RPMI8226 (cell line): Measurements from ENCODE around the gene XRCC2.
"Not testable (repeated sequence)": the region's sequence is repeated elsewhere in the genome, so short reads cannot be mapped to it uniquely, and the experiment has no call there.

ENCODE experiments used
- DNase-seq: peaks from one replicate; pipeline ENCODE4 v3.0.0-alpha.2; 2015

Gene XRCC2

DNA sequence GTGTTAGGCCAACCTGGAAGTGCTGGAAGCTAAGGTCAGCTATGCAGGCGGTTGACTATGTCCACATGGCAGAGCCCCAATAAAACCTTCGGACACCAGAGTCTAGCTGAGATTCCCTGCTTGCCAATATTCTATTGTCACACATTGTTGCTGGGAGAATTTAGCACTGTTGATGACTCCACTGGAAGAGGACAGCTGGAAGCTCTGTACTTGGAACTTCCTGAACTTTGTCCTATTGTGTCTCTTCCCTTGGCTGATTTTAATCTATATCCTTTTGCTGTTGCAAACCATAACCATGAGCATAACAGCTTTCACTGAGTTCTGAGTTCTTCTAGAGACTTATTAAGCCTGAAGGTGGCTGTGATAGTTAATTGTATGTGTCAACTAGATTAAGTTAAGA, 12.0 kb downstream of the XRCC2 start:
- no peak for DNase-seq

- DNase-seq, result no peak
These were observed 12.7 kb downstream of the XRCC2 start for GRCh38 chr7:152663148-152663740.

DNA sequence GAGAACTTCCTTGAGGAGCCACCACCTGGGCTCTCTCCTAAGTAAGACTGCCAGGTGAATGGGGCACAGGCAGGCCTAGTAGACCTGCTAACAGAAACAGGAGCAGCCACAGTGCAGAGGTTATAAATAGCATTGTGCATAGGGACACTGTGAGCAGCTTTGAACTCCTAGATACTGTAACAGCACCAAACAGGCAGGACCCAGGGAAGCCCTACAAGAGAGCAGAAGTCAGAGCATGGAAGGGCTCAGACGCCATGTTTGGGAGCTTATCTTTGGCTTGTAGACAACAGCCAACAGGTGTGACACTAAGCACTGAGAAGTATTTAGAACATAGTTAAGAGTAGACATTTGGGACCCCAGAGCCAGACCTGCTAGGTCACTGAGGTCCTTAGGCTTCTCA, 14.5 kb downstream of the XRCC2 start:
- DNase-seq, result no peak

DNA sequence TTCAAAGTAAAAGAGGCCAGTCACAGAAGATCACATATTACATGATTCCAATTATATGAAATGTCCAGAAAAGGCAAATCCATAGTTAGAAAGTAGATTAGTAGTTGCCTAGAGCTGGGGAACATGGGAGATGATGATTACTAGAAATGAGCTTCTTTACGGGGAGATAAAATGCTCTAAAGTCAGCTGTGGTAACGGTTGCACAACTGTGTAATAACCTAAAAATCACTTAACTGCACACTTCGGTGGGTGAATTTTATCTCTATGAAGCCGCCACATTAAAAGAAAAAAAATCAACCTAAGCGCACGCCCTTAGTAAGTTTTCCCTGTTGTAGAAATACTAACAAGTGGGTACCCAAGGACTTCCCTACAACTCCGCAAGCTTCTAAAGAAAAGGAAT, 15.9 kb downstream of the XRCC2 start:
- no peak for DNase-seq

- no peak for DNase-seq
These were observed 21.0 kb downstream of the XRCC2 start for GRCh38 chr7:152654971-152655370.

- no peak for DNase-seq
These were observed 26.7 kb downstream of the XRCC2 start for GRCh38 chr7:152649220-152649619.

GRCh38 chr7:152647009-152647408, 28.9 kb downstream of the XRCC2 start:
- no peak for DNase-seq

DNA sequence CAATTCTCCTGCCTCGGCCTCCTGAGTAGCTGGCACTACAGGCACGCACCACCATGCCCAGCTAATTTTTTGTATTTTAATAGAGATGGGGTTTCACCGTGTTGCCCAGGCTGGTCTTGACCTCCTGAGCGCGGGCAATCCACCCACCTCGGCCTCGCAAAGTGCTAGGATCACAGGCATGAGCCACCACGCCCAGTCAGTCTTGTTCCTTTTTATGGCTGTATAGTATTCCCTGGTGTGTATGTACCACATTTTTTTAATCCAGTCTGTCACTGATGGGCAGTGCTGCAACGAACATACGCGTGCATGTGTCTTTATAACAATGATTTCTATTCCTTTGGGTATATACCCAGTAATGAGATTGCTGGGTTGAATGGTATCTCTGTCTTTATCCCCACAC, 29.4 kb downstream of the XRCC2 start:
- not testable (repeated sequence) for DNase-seq

DNA sequence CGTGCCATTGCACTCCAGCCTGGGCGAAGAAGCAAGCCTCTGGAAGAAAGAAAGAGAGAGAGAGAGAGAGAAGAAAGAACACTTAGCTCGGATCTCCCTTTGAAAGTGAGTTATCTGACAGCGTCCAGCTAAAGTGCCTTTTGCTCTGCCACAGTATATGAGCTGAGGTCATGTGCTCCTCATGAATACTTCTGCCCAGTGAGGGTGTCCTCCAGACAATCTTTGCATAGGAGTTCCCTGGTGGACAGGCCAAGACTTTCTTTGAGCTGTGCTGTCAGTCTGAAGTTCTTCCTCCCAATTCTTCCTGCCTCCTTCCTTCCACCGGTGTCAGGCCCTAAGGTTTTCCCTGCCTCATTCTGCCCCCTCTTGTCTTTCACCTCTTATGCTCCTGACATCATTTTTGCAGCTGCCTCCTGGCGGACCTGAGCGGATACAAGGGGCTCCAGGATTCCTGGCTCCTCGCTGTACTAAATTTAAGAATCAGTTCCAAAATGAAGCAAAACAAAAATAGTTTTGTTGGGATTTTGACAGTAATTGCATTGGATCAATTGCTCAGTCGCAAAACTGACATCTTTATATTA, 31.9 kb downstream of the XRCC2 start:
- no peak for DNase-seq

GRCh38 chr7:152641384-152641783, 34.6 kb downstream of the XRCC2 start:
- no peak for DNase-seq

DNA sequence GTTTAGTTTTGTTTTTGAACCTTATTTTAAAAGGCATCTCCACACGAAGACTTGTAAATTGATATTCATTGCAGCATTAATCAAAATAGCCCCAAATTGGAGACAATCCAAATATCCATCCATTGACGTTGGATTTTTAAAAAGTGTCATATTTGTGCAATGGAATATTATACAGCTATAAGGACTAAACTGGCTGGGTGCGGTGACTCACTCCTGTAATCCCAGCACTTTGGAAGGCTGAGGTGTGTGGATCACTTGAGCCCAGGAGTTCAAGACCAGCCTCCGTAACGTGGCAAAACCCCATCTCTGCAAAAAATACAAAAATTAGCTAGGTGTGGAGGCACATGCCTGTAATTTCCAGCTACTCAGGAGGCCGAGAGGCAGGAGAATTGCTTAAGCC, 35.1 kb downstream of the XRCC2 start:
- no peak for DNase-seq

GRCh38 chr7:152637920-152638580, 37.9 kb downstream of the XRCC2 start:
- DNase-seq, result no peak

GRCh38 chr7:152637161-152637560, 38.8 kb downstream of the XRCC2 start:
- DNase-seq, result no peak

DNA sequence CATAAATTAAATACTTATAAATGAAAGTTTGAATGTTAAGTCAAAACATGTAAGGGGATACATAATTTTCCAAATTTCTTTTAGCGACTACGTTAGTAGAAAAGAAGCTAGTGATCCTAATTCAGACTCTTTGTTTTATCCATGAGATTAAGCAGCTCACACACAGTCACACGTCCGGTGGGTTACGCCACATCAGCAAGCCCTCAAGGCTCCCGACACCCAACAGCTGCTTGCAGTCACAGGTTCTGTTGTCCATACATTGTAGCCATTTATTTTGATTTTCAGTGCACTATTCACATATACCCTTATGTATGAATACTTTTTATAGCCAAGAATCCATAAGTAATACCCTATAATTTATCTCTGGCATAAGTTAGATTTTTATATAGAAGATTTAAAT, 39.5 kb downstream of the XRCC2 start:
- DNase-seq, result no peak

- no peak for DNase-seq
These were observed 42.4 kb downstream of the XRCC2 start for GRCh38 chr7:152633504-152633903.

DNA sequence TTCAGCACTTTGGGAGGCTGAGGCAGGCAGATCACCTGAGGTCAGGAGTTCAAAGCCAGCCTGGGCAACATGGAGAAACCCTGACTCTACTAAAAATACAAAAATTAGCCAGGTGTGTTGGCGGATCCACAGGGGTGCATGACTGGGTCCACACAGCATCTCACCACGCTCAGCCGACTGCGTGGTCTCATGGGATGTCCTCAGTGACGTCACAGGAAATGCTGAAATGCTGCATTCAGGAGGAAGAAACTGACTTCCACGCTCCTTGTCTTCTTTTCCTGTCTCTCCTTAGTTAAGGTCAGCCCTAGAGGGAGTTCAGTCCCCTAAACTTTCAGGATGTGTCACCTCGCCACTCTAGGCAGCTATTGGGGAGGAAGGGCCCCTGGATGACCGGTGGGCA, 42.9 kb downstream of the XRCC2 start:
- DNase-seq, result no peak

DNA sequence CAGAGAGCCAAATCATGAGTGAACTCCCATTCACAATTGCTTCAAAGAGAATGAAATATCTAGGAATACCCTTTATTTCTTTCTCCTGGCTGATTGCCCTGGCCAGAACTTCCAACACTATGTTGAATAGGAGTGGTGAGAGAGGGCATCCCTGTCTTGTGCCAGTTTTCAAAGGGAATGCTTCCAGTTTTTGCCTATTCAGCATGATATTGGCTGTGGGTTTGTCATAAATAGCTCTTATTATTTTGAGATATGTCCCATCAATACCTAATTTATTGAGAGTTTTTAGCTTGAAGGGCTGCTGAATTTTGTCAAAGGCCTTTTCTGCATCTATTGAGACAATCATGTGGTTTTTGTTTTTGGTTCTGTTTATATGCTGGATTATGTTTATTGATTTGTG, 47.2 kb downstream of the XRCC2 start:
- DNase-seq, result not testable (repeated sequence)

DNA sequence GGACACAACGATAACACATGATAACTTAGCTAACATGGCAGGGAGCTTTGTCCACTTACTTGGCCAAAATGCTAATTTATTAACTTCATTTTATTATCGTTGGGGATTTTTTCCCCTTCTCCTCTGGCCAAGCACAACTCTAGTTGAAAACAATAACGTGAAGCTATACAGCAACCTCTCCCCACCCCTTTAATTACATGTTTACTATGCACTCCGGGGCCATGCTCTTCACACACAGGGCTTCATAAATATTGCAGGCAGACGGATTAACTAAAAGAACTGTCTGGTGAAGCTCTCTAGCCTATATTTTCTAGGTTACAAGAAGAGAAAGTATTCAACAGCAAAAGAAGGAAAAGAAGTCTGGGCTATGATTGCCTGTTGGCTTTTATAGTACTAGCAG, 51.7 kb downstream of the XRCC2 start:
- DNase-seq, result no peak

- DNase-seq, result no peak
These were observed 54.5 kb downstream of the XRCC2 start for GRCh38 chr7:152621426-152621825.

GRCh38 chr7:152619027-152619739, 56.8 kb downstream of the XRCC2 start:
- no peak for DNase-seq

DNA sequence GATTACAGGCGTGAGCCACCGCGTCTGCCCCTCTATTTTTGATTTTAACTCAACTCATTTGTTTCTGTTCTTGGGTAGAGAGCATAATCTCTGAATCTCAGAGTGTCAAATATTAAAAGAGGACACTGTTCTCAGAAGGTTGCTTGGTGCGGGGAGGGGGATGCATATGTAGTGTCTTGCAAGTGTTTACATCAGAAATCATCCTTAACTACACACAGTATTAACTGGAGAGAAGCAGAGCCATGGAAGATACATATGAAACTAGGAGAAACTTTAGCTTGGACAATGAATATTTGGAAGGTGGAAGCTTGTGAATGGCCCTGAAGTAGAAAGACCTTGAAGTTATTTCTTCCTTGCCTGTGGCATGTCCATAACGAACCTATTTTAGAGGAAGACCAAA, 57.5 kb downstream of the XRCC2 start:
- DNase-seq, result no peak

DNA sequence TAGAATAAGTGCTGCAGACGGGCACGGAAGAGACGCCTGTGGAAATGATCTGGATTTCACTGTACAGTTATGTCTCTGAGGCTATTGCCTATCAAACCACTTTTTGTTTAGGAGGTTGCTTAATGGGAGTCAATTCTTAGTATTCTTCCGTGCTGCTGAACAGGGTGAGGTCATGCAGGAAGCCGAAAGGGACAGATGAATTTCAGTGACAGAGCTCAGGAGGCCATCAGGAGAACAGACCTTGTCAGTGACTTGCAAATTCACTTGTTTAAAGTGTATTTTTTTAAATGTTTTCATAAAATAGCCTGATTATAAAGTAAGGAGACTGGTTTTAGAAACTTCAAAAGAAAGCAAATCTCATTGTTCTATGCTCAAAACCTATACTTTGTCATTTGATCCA, 58.9 kb downstream of the XRCC2 start:
- DNase-seq, result no peak

- no peak for DNase-seq
These were observed 60.8 kb downstream of the XRCC2 start for GRCh38 chr7:152615031-152615741.
